OCI-LY1 (cell line): ENCODE measurements around the gene SPATA9.

ENCODE experiments used
- EZH2 ChIP-seq: fragments of 200-600 bp; sonication (generic), shearing (Covaris generic); IDR thresholded peaks from 2 replicates; pipeline ENCODE4 v1.8.0; 2017; ENCODE audit warnings: borderline replicate concordance, mixed run types, mild to moderate bottlenecking, antibody characterized with exemption, low read length, moderate library complexity, mixed read lengths
- TF ChIP-seq, protein P1 (sequence below): fragments of 200-600 bp; sonication (generic), shearing (Covaris generic); IDR thresholded peaks from 2 replicates; pipeline ENCODE4 v1.5.1; 2017; ENCODE audit warnings: mild to moderate bottlenecking, antibody characterized with exemption, low read length, moderate library complexity, mixed read lengths

DNA sequence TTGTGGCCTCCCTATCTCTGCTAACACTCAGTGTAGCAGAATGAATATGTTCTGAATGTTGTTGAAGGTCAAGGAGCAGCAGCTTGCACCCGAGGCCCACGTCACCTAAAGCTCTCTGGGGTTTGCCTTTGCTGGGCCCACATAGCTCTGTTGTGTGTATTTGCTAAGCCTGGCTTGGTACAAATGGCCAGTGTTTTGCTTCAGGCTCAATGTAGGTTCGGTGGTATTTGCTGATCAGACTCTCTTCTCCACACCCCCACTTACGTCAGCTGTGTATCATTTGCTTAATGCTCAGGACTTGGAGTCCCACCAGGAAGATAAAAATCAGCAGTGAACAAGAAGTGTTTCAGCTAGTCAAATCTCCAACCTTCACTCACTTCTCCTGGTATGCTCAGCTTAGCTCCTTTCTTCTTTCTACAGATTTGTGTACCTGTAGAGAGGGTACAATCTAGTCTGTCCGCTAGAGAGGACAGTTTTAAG lies 41.0 kb downstream of the SPATA9 start:
- TF ChIP-seq EZH2 = no peak
- TF ChIP-seq, protein P1, sequence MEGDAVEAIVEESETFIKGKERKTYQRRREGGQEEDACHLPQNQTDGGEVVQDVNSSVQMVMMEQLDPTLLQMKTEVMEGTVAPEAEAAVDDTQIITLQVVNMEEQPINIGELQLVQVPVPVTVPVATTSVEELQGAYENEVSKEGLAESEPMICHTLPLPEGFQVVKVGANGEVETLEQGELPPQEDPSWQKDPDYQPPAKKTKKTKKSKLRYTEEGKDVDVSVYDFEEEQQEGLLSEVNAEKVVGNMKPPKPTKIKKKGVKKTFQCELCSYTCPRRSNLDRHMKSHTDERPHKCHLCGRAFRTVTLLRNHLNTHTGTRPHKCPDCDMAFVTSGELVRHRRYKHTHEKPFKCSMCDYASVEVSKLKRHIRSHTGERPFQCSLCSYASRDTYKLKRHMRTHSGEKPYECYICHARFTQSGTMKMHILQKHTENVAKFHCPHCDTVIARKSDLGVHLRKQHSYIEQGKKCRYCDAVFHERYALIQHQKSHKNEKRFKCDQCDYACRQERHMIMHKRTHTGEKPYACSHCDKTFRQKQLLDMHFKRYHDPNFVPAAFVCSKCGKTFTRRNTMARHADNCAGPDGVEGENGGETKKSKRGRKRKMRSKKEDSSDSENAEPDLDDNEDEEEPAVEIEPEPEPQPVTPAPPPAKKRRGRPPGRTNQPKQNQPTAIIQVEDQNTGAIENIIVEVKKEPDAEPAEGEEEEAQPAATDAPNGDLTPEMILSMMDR = no peak
